Vagina (tissue), 2 donors: ENCODE results near the gene SLC15A4. TPM values are rescaled to one million over a fixed set of nuclear protein-coding genes. Genes with fewer than 3 reads are reported as not detected.

ENCODE experiments used
- DNase-seq, 2 donors: peaks; one replicate each; pipeline ENCODE4 v3.0.0-alpha.2; 2017; ENCODE audit errors: extremely low spot score in 2 of 2
- H3K27ac ChIP-seq: fragments of 200-600 bp; sonication (generic); one replicate; pipeline ENCODE4 v1.5.1; 2019
- H3K27me3 ChIP-seq: fragments of 200-600 bp; sonication (generic); one replicate; pipeline ENCODE4 v1.5.1; 2019
- H3K36me3 ChIP-seq, 2 donors: fragments of 200-600 bp; sonication (generic); one replicate each; pipeline ENCODE4 v1.5.1; 2017 to 2019
- H3K4me1 ChIP-seq: fragments of 200-600 bp; sonication (generic); one replicate; pipeline ENCODE4 v1.5.1; 2019
- H3K4me3 ChIP-seq, 2 donors: fragments of 200-600 bp; sonication (generic); 1 replicate in 1 of 2; 2 replicates in 1 of 2; pipeline ENCODE4 v1.5.1; 2016 to 2019
- H3K9me3 ChIP-seq: fragments of 200-600 bp; sonication (generic); one replicate; pipeline ENCODE4 v1.5.1; 2019
- POLR2A ChIP-seq, 2 donors: fragments of 450-650 bp; IDR thresholded peaks; one replicate each; pipeline ENCODE4 v1.6.1; 2017; ENCODE audit warnings: antibody characterized with exemption in 2 of 2, mild to moderate bottlenecking in 2 of 2, moderate library complexity in 2 of 2
- POLR2AphosphoS5 ChIP-seq, 2 donors: sonication (generic); formaldehyde crosslinking; IDR thresholded peaks; one replicate each; pipeline ENCODE4 v1.9.0; 2017; ENCODE audit warnings: antibody characterized with exemption in 2 of 2, mild to moderate bottlenecking in 2 of 2, low read depth in 1 of 2; ENCODE audit not compliant: insufficient read depth in 1 of 2
- intact Hi-C: fragments of 100-400 bp; cut with DNase I; formaldehyde crosslinking; loops from one replicate; pipeline ENCODE4 v1.15.1; 2023
- total RNA-seq: library from RNA; depleted of rRNA; stranded (reverse); fragments of >200 nt; gene quantifications from one replicate; pipeline ENCODE4 v1.2.3, GENCODE V29; 2016
- TF ChIP-seq, protein P1 (sequence below), 3 experiments: fragments of 450-650 bp in 2 of 3; fragments of 200-600 bp in 1 of 3; sonication (generic) in 1 of 3; IDR thresholded peaks; one replicate each; pipeline ENCODE4 v1.5.1; 2017 to 2019; ENCODE audit warnings: antibody characterized with exemption in 3 of 3, mild to moderate bottlenecking in 2 of 3, moderate library complexity in 2 of 3

SLC15A4 gene
- total RNA-seq, 1 donor from 2014 or later = 36.1 TPM

DNA sequence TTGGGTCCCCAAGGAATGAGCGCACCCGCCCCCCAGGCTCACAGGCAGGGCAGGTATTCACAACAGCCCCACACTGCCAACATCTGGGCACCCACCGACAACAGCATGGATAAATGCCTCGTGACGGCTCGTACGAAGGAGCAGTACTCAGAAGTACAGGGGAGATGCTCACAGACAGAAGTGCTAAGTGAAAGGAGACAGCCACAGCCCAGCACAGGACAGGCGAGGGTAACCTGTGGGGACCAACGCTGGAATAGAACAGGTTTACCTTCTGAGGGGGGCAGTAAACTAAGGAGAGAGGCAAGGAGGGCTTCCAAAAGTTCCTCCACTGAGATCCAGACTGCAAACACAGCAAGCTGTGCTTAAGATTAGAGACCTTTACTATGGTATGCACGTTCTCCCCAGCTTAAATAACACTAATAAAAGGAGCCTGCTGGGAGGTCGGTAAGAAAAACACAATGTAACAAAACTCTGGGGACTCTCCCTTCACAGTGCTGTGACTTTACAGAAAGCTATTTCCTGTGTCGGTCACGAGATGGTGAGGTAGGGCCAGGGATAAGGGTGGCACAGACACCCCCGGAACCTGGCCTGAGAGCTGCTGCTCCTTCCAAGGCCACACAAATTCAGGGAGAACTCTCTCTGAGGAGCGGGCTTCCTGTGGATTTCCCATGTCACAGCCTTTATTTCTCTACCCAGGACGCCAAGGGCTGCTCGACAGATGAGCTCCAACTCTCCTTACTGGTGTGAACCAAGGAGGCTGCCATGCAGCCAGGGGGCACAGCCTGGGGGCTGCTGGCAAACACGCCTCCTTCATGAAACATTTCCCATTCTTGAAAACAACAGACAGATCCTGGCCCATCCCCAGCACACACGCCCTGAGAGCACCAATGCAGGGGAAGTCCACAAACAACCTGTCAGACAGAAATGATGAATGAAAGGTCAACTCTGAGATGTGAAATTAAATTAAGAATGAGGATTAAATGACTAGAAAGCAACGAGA lies 26.3 kb downstream of the SLC15A4 start:
- Histone ChIP-seq H3K27ac (no peak overlapping the region), H3K4me1 (no peaks in the 10 kb centered on the region), H3K4me3 (no peak overlapping the region), H3K27me3 (no peaks in the 10 kb centered on the region), H3K36me3 (peaks cover 0 to 63% of the 10 kb centered on the region in 2 donors), H3K9me3 (no peaks in the 10 kb centered on the region)
- DNase-seq = no peak
- TF ChIP-seq POLR2A (IDR thresholded peaks at IDR 0.05) (no peak), POLR2AphosphoS5 (IDR thresholded peaks at IDR 0.05; ENCODE audit: insufficient read depth in 1 of 2, low read depth in 1 of 2) (no peak)
- TF ChIP-seq, protein P1, sequence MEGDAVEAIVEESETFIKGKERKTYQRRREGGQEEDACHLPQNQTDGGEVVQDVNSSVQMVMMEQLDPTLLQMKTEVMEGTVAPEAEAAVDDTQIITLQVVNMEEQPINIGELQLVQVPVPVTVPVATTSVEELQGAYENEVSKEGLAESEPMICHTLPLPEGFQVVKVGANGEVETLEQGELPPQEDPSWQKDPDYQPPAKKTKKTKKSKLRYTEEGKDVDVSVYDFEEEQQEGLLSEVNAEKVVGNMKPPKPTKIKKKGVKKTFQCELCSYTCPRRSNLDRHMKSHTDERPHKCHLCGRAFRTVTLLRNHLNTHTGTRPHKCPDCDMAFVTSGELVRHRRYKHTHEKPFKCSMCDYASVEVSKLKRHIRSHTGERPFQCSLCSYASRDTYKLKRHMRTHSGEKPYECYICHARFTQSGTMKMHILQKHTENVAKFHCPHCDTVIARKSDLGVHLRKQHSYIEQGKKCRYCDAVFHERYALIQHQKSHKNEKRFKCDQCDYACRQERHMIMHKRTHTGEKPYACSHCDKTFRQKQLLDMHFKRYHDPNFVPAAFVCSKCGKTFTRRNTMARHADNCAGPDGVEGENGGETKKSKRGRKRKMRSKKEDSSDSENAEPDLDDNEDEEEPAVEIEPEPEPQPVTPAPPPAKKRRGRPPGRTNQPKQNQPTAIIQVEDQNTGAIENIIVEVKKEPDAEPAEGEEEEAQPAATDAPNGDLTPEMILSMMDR (IDR thresholded peaks at IDR 0.05) = no peak
- intact Hi-C loops = no loop called here

DNA sequence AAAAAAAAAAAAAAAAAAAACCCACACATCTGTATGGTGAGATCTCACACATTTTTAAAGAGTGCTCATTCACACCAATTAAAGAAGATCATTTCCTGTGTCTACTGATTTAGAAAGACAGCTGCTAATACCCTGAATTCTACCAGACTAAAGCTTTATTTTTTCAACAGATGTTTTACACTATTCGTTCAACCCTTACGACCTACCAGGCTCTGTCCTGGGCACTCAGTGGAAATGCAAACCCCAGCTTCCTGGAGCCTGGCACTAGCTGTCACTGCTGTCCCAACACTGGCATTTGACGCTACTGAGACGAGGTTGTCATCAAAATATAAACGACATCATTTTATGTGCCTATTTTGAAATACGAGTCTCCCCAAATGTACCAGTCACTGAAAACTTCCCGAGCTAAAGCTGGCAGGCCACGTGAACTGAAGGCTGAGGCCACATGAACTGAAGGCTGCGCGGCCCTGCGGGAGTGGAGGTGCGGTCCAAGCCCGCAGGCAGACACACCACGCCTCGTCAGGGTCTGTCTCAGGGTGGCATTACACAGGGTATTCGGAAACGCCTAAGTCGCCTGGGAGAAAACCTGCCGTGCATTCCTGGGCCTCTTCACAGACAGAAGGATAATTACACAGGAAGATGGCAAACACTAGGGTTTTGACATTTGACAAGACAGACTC lies 27.2 kb downstream of the SLC15A4 start:
- intact Hi-C loops = no loop called here
- DNase-seq = no peak
- Histone ChIP-seq H3K9me3 (no peaks in the 10 kb centered on the region), H3K27ac (no peak overlapping the region), H3K27me3 (no peaks in the 10 kb centered on the region), H3K36me3 (peaks cover 0 to 70% of the 10 kb centered on the region in 2 donors), H3K4me3 (no peak overlapping the region), H3K4me1 (no peaks in the 10 kb centered on the region)
- TF ChIP-seq POLR2A (IDR thresholded peaks at IDR 0.05) = no peak
- TF ChIP-seq POLR2AphosphoS5 (IDR thresholded peaks at IDR 0.05; ENCODE audit: insufficient read depth in 1 of 2, low read depth in 1 of 2) = no peak
- TF ChIP-seq, protein P1 (IDR thresholded peaks at IDR 0.05) = no peak

DNA sequence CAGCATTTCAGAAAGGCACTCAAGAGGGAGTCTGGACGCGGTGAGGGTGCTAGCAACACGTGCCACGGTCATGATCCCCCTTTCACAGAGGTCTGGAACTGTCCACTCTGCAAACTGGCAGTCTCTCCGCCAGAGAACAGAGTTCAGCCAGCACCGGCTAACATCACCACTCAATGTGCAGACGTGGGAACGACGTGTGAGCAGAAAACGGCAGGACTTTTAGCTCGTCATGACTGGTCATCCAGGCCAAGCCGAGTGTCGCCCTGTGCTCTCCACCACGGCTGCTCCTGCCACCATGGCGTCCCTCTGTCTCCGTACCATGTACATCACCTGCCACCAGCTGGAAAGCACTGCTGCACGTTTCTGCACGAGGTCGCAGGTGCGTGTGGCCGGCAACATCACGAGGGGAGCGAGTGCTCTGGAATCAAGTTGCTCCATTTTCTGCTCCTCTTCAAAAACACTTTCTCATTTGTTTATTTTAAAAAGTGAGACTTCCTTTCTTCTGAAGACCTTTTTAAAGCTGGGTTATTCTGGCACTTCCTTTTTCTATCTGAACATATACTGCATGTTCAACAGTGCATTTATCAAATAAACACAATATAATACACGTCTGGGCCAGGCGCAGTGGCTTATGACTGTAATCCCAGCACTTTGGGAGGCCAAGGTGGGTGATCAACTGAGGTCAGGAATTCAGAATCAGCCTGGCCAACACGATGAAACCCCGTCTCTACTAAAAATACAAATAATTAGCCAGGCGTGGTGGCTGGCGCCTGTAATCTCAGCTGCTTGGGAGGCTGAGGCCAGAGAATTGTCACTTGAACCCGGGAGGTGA lies 28.0 kb downstream of the SLC15A4 start:
- Histone ChIP-seq H3K9me3 (no peaks in the 10 kb centered on the region), H3K27ac (no peak overlapping the region), H3K4me3 (no peak overlapping the region), H3K36me3 (peaks cover 0 to 70% of the 10 kb centered on the region in 2 donors), H3K27me3 (no peaks in the 10 kb centered on the region), H3K4me1 (peaks cover 5% of the 10 kb centered on the region)
- intact Hi-C loops = no loop called here
- TF ChIP-seq POLR2A (IDR thresholded peaks at IDR 0.05) (no peak), POLR2AphosphoS5 (IDR thresholded peaks at IDR 0.05; ENCODE audit: insufficient read depth in 1 of 2, low read depth in 1 of 2) (no peak)
- TF ChIP-seq, protein P1 (IDR thresholded peaks at IDR 0.05) = no peak
- no peak for DNase-seq

DNA sequence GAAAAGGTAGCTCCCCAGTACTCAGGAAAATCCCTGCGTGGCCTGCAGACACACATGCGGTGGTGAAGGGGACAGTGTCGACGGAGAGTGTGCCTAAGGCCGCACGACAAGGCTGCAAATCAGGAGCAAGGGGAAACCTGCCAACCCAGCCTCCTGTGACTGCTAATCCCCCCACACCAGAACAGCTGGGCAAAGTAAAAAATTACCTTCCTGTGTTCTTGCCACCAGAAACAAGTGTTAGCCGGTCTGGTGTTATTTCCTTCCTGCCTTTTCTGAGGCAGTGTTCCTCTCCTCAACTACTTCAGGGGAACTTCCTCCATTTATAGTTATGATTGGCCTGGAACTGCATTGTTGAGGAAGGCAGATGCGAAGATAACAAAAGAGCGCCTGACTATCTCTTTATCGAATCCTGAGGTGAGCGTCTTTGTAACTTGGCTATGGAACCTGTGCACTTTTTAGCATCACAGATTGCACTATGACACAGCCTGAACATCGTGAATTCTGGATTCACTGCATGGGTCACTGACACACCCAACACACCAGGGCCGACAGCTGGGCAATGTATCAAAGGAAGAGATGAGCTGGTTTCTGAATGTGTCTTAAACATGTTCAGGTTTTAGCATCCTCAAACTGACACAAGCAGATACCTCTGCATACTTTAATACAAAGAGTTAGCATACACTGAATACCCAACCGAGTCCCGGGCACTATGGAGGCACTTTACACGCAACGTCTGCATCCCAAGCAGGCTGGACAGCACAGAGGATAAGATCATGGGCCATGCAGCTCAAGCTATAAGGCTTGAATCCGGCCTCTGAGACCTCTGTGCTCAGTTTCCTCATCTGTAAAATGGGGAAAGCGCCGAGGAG lies 28.9 kb downstream of the SLC15A4 start:
- intact Hi-C loops = no loop called here
- Histone ChIP-seq H3K4me1 (peaks cover 13% of the 10 kb centered on the region), H3K36me3 (peaks cover 0 to 70% of the 10 kb centered on the region in 2 donors), H3K27me3 (no peaks in the 10 kb centered on the region), H3K4me3 (no peak overlapping the region), H3K27ac (no peak overlapping the region), H3K9me3 (no peaks in the 10 kb centered on the region)
- DNase-seq = no peak
- no peak for TF ChIP-seq POLR2AphosphoS5 (IDR thresholded peaks at IDR 0.05; ENCODE audit: insufficient read depth in 1 of 2, low read depth in 1 of 2)
